HepG2 (cell line): ENCODE results near the gene PHEX.

ENCODE experiments used
- DMAP1 ChIP-seq: IDR thresholded peaks from 2 replicates; pipeline ENCODE4 v1.6.1; 2016
- FOSL1 ChIP-seq: sonication (generic); formaldehyde crosslinking; IDR thresholded peaks from 2 replicates; pipeline ENCODE4 v1.9.0; 2021; ENCODE audit warnings: missing genetic modification reagents, borderline replicate concordance
- HDAC2 ChIP-seq: sonication (generic); formaldehyde crosslinking; IDR thresholded peaks from 2 replicates; pipeline ENCODE4 v1.4.0; 2020; ENCODE audit warnings: missing genetic modification reagents
- POLR2A ChIP-seq, 2 experiments: IDR thresholded peaks; 2 replicates each; pipeline ENCODE4 v1.6.1; 2011; ENCODE audit warnings: low read depth in 2 of 2, low read length in 2 of 2, mild to moderate bottlenecking in 1 of 2, moderate library complexity in 1 of 2; ENCODE audit not compliant: insufficient read depth in 1 of 2
- ZNF775 ChIP-seq: sonication (generic); formaldehyde crosslinking; IDR thresholded peaks from 2 replicates; pipeline ENCODE4 v1.4.0; 2020; ENCODE audit warnings: missing genetic modification reagents, mild to moderate bottlenecking, moderate library complexity, borderline replicate concordance
- ZSCAN25 ChIP-seq: sonication (generic); formaldehyde crosslinking; IDR thresholded peaks from 2 replicates; pipeline ENCODE4 v1.8.0; 2022; ENCODE audit warnings: mild to moderate bottlenecking, missing genetic modification reagents

DNA sequence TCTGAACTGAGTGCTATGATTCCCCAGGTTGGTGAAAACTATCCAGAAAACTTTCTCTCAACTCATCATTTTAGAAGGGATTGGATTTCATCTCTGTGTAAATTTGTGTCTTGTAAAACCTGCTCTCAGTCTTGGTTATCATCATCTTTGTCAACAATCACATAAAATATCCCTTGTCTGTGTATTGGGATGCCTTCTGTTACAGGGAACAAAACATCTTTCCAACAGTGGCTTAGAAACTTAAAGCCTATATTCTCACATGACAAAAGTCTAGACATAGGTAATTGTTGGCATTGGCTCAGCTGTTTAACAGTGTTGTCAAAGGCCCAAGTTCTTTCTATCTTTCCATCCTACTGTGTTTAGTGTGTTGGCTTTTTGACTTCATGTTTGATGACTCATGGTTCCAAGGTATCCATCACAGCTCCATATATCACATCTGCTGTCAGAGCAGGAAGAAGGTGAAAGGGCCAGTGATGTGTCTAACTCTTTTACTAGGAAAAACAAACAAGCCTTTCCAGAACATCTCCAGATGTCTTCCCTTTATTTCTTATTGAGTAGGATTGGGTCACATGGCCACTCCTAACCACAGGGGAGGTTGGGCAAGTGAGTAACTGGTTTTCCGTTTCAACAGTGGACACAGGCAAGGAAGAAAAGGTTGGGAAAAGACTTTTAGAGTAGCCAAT lies 65.0 kb downstream of the PHEX start:
- TF ChIP-seq ZSCAN25 (CRISPR knock-in tag) (no peak), POLR2A (IDR thresholded peaks at IDR 0.05; ENCODE audit: insufficient read depth in 1 of 2, low read depth in 2 of 2, low read length in 2 of 2) (no peak), ZNF775 (CRISPR knock-in tag) (no peak), FOSL1 (CRISPR knock-in tag) (no peak), DMAP1 (CRISPR knock-in tag) (no peak), HDAC2 (CRISPR knock-in tag) (no peak)
